A549 (cell line): Measurements from ENCODE around the gene PANX2.

Experiments used
- CTCF ChIP-seq: fragments of >200 bp; sonication (Bioruptor Twin); formaldehyde crosslinking; IDR thresholded peaks from 3 replicates; pipeline ENCODE4 v1.5.1; 2016
- EP300 ChIP-seq, 2 experiments: fragments of >200 bp; sonication (Bioruptor Twin); formaldehyde crosslinking; IDR thresholded peaks; 2 replicates in 1 of 2; 3 replicates in 1 of 2; pipeline ENCODE4 v1.6.1; 2016 to 2017
- NPAS2 ChIP-seq: fragments of 250-450 bp; sonication (Bioruptor Pico); IDR thresholded peaks from 2 replicates; pipeline ENCODE4 v1.8.0; 2022; ENCODE audit warnings: mild to moderate bottlenecking, moderate library complexity, borderline replicate concordance
- POLR2A ChIP-seq: IDR thresholded peaks from 2 replicates; pipeline ENCODE4 v1.6.1; 2012; ENCODE audit warnings: mild to moderate bottlenecking, low read length
- ZFP36 ChIP-seq: fragments of 450-650 bp; IDR thresholded peaks from 2 replicates; pipeline ENCODE4 v1.6.1; 2014; ENCODE audit warnings: borderline replicate concordance; ENCODE audit not compliant: partially characterized antibody

- TF ChIP-seq EP300 (IDR thresholded peaks at IDR 0.05) (no peak), CTCF (no peak), ZFP36 (no peak), POLR2A (no peak), NPAS2 (CRISPR knock-in tag) (no peak)
Measured at GRCh38 chr22:50140615-50141014, 29.9 kb upstream of the PANX2 start.
